Astrocyte (in vitro differentiated cells and primary cell): ENCODE results near the gene DLX3. TPM values are rescaled to one million over a fixed set of nuclear protein-coding genes. Genes with fewer than 3 reads are reported as not detected.

ENCODE experiments used
- DNase-seq: peaks from one replicate; pipeline ENCODE4 v3.0.0-alpha.2; 2010; ENCODE audit warnings: low read depth
- FAIRE-seq: peaks from 2 replicates; lab custom pipeline; 2011; peaks lifted over from hg19 to GRCh38; lab: Jason Lieb, UNC
- H2AFZ ChIP-seq: 2 replicates; pipeline ENCODE4 v1.6.0; 2012; ENCODE audit warnings: low read depth, low read length, inconsistent platforms
- H3K27ac ChIP-seq: 2 replicates; pipeline ENCODE4 v1.5.1; 2011; ENCODE audit warnings: low read depth, low read length, inconsistent platforms
- H3K27me3 ChIP-seq: 2 replicates; pipeline ENCODE4 v1.6.0; 2011; ENCODE audit warnings: low read length, inconsistent platforms; ENCODE audit not compliant: insufficient read depth
- H3K36me3 ChIP-seq: 2 replicates; pipeline ENCODE4 v1.5.1; 2011; ENCODE audit warnings: low read length, inconsistent platforms; ENCODE audit not compliant: insufficient read depth
- H3K4me1 ChIP-seq: 2 replicates; pipeline ENCODE4 v1.5.1; 2011; ENCODE audit warnings: low read length, inconsistent platforms; ENCODE audit not compliant: insufficient read depth
- H3K4me2 ChIP-seq: 2 replicates; pipeline ENCODE4 v1.6.0; 2012; ENCODE audit warnings: low read length, inconsistent platforms
- H3K4me3 ChIP-seq: 2 replicates; pipeline ENCODE4 v1.5.1; 2011; ENCODE audit warnings: low read depth, mild to moderate bottlenecking, low read length, inconsistent platforms; ENCODE audit not compliant: insufficient read depth
- H3K79me2 ChIP-seq: 2 replicates; pipeline ENCODE4 v1.6.0; 2012; ENCODE audit warnings: mild to moderate bottlenecking, low read length, inconsistent platforms; ENCODE audit not compliant: insufficient read depth
- H3K9ac ChIP-seq: 2 replicates; pipeline ENCODE4 v1.6.0; 2012; ENCODE audit warnings: mild to moderate bottlenecking, low read length, inconsistent platforms
- H3K9me3 ChIP-seq: 2 replicates; pipeline ENCODE4 v1.5.1; 2012; ENCODE audit warnings: low read depth, mild to moderate bottlenecking, low read length, inconsistent platforms; ENCODE audit not compliant: insufficient read depth
- H4K20me1 ChIP-seq: 2 replicates; pipeline ENCODE4 v1.6.0; 2012; ENCODE audit warnings: low read length, inconsistent platforms; ENCODE audit not compliant: insufficient read depth
- H3K27ac Mint-ChIP-seq: one replicate; pipeline ENCODE4 v1.8.0; 2021; ENCODE audit warnings: mild to moderate bottlenecking, mixed read lengths; ENCODE audit not compliant: unreplicated experiment
- H3K27me3 Mint-ChIP-seq: one replicate; pipeline ENCODE4 v1.8.0; 2021; ENCODE audit warnings: low read depth, mixed read lengths; ENCODE audit not compliant: unreplicated experiment
- H3K36me3 Mint-ChIP-seq: one replicate; pipeline ENCODE4 v1.8.0; 2021; ENCODE audit warnings: low read depth, mixed read lengths; ENCODE audit not compliant: unreplicated experiment
- H3K4me1 Mint-ChIP-seq: one replicate; pipeline ENCODE4 v1.8.0; 2021; ENCODE audit warnings: low read depth, mixed read lengths; ENCODE audit not compliant: unreplicated experiment
- H3K4me3 Mint-ChIP-seq: one replicate; pipeline ENCODE4 v1.8.0; 2021; ENCODE audit warnings: mild to moderate bottlenecking, moderate library complexity, mixed read lengths; ENCODE audit not compliant: unreplicated experiment
- H3K9me3 Mint-ChIP-seq: one replicate; pipeline ENCODE4 v1.8.0; 2021; ENCODE audit warnings: mild to moderate bottlenecking, mixed read lengths; ENCODE audit not compliant: unreplicated experiment
- CTCF ChIP-seq: IDR thresholded peaks from 2 replicates; pipeline ENCODE4 v1.5.1; 2011; ENCODE audit warnings: low read depth, mild to moderate bottlenecking, inconsistent platforms, low read length, moderate library complexity; ENCODE audit not compliant: insufficient read depth
- EZH2 ChIP-seq: IDR thresholded peaks from 2 replicates; pipeline ENCODE4 v1.6.1; 2012; ENCODE audit warnings: mild to moderate bottlenecking, low read length, inconsistent platforms; ENCODE audit not compliant: insufficient read depth
- total RNA-seq: library from RNA; stranded (reverse); gene quantifications from 2 replicates; pipeline ENCODE4 v1.2.1, GENCODE V29; 2021

The DLX3 gene
- total RNA-seq, 1 donor from 2014 or later: 1.00 TPM

GRCh38 chr17:49971199-49971847 lies 23.7 kb downstream of the DLX3 start:
- Mint-ChIP-seq H3K9me3 (peaks cover 12% of the 10 kb centered on the region), H3K27me3 (peaks cover 89% of the 10 kb centered on the region), H3K36me3 (no peaks in the 10 kb centered on the region), H3K27ac (peak overlapping the region; percentile 18), H3K4me3 (no peak overlapping the region), H3K4me1 (no peaks in the 10 kb centered on the region)
- Histone ChIP-seq H3K79me2 (no peaks in the 10 kb centered on the region), H3K4me1 (peaks cover 6% of the 10 kb centered on the region), H3K9me3 (no peaks in the 10 kb centered on the region), H3K4me3 (no peak overlapping the region), H3K27me3 (peaks cover 97% of the 10 kb centered on the region), H4K20me1 (peaks cover 13% of the 10 kb centered on the region), H3K9ac (no peak overlapping the region), H3K4me2 (peak overlapping the region; percentile 30), H3K36me3 (no peaks in the 10 kb centered on the region), H3K27ac (no peak overlapping the region), H2AFZ (no peak overlapping the region)
- no peak for TF ChIP-seq EZH2
- TF ChIP-seq CTCF: no peak
- FAIRE-seq: no peak
- no peak for DNase-seq

- Histone ChIP-seq H3K36me3 (no peaks in the 10 kb centered on the region), H3K4me1 (peaks cover 6% of the 10 kb centered on the region), H3K9me3 (no peaks in the 10 kb centered on the region), H2AFZ (no peak overlapping the region), H3K4me2 (no peak overlapping the region), H3K79me2 (no peaks in the 10 kb centered on the region), H3K27ac (no peak overlapping the region), H3K9ac (no peak overlapping the region), H4K20me1 (peaks cover 13% of the 10 kb centered on the region), H3K4me3 (no peak overlapping the region), H3K27me3 (peaks cover 97% of the 10 kb centered on the region)
- Mint-ChIP-seq H3K4me3 (no peak overlapping the region), H3K27ac (no peak overlapping the region), H3K4me1 (no peaks in the 10 kb centered on the region), H3K27me3 (peaks cover 89% of the 10 kb centered on the region), H3K9me3 (peaks cover 19% of the 10 kb centered on the region), H3K36me3 (no peaks in the 10 kb centered on the region)
- no peak for DNase-seq
- no peak for FAIRE-seq
- TF ChIP-seq CTCF (no peak), EZH2 (no peak)
Measured at GRCh38 chr17:49970498-49970897, 24.5 kb downstream of the DLX3 start.

- H3K27ac Mint-ChIP-seq: no peak overlapping the region
- Histone ChIP-seq H3K9me3 (no peaks in the 10 kb centered on the region), H3K9ac (no peak overlapping the region), H3K27ac (no peak overlapping the region), H3K27me3 (peaks cover 97% of the 10 kb centered on the region), H3K79me2 (no peaks in the 10 kb centered on the region), H2AFZ (no peak overlapping the region), H3K4me1 (peaks cover 6% of the 10 kb centered on the region), H3K4me2 (no peak overlapping the region), H3K36me3 (no peaks in the 10 kb centered on the region), H4K20me1 (peaks cover 13% of the 10 kb centered on the region), H3K4me3 (no peak overlapping the region)
- no peaks in the 10 kb centered on the region for H3K36me3 Mint-ChIP-seq
- peaks cover 3% of the 10 kb centered on the region for H3K4me1 Mint-ChIP-seq
- H3K4me3 Mint-ChIP-seq: no peak overlapping the region
- peak; percentile 26 for TF ChIP-seq EZH2
- TF ChIP-seq CTCF: no peak
- no peak for FAIRE-seq
- H3K9me3 Mint-ChIP-seq: peaks cover 22% of the 10 kb centered on the region
- no peak for DNase-seq
- peaks cover 89% of the 10 kb centered on the region for H3K27me3 Mint-ChIP-seq
Measured at GRCh38 chr17:49969795-49970389, 25.1 kb downstream of the DLX3 start.
